ENCODE data around the gene KLK6. TPM values are rescaled to one million over a fixed set of nuclear protein-coding genes. Genes with fewer than 3 reads are reported as not detected.

The KLK6 gene
- total and polyA plus RNA-seq, 4 donors = 5.7 to 16.5 (median 12.5) TPM

GRCh38 chr19:50962245-50962644, 7.1 kb downstream of the KLK6 start:
- DNase-seq (ENCODE audit: low read depth in 4 of 6, low spot score in 6 of 6) = no peak
- WGBS (ENCODE audit: insufficient coverage) = 79% methylated on average over 1 of the region's 1 CpG
- Histone ChIP-seq H3K27ac (ENCODE audit: low read depth, low read length) (no peak overlapping the region), H3K36me3 (ENCODE audit: control insufficient read depth, insufficient read depth, low read length) (no peaks in the 10 kb centered on the region), H3K27me3 (ENCODE audit: control insufficient read depth, insufficient read depth, low read length) (no peaks in the 10 kb centered on the region), H3K4me3 (ENCODE audit: low read depth, low read length) (no peak overlapping the region), H3K4me1 (ENCODE audit: control insufficient read depth, insufficient read depth, low read length) (no peaks in the 10 kb centered on the region), H3K9me3 (ENCODE audit: control insufficient read depth, insufficient read depth, low read length) (no peaks in the 10 kb centered on the region)

DNA sequence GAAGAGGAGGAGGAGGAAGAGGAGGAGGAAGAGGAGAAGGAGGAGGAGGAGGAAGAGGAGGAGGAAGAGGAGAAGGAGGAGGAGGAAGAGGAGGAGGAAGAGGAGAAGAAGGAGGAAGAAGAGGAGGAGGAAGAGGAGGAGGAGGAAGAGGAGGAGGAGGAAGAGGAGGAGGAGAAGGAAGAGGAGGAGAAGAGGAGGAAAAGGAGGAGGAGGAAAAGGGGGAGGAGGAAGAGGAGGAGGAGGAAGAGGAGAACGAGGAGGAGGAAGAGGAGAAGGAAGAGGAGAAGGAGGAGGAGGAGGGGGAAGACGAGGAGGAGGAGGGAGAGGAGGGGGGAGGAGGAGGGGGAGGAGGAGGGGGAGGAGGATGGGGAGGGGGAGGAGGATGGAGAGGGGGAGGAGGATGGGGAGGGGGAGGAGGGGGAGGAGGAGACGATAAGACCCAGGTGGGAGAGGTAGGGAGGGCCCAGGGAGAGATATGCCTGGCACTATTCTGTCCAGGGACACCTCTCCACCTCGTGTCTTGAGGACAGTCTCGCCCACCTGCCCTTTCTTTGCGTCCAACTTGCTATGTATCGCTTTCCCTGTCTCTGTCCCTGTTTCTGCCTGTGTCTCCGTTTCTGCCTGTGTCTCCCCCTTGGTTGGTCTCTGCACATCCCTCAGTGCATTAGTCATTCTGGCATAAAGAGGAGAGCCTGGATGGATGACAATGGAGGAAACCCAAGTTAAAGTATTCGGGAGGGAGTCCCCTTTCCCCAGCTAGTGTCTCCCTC, 9.5 kb downstream of the KLK6 start:
- DNase-seq (ENCODE audit: low read depth in 4 of 6, low spot score in 6 of 6) = no peak
- no peak overlapping the region for H3K4me3 ChIP-seq (ENCODE audit: low read depth, low read length)
- 72% methylated on average over 4 of the region's 9 CpGs for WGBS (ENCODE audit: insufficient coverage)
- no peaks in the 10 kb centered on the region for H3K4me1 ChIP-seq (ENCODE audit: control insufficient read depth, insufficient read depth, low read length)
- H3K27me3 ChIP-seq (ENCODE audit: control insufficient read depth, insufficient read depth, low read length) = no peaks in the 10 kb centered on the region
- no peaks in the 10 kb centered on the region for H3K9me3 ChIP-seq (ENCODE audit: control insufficient read depth, insufficient read depth, low read length)
- no peak overlapping the region for H3K27ac ChIP-seq (ENCODE audit: low read depth, low read length)
- no peaks in the 10 kb centered on the region for H3K36me3 ChIP-seq (ENCODE audit: control insufficient read depth, insufficient read depth, low read length)

GRCh38 chr19:50957587-50957986, 11.8 kb downstream of the KLK6 start:
- Histone ChIP-seq H3K9me3 (ENCODE audit: control insufficient read depth, insufficient read depth, low read length) (no peaks in the 10 kb centered on the region), H3K4me3 (ENCODE audit: low read depth, low read length) (no peak overlapping the region), H3K27me3 (ENCODE audit: control insufficient read depth, insufficient read depth, low read length) (peaks cover 3% of the 10 kb centered on the region), H3K36me3 (ENCODE audit: control insufficient read depth, insufficient read depth, low read length) (no peaks in the 10 kb centered on the region), H3K27ac (ENCODE audit: low read depth, low read length) (no peak overlapping the region), H3K4me1 (ENCODE audit: control insufficient read depth, insufficient read depth, low read length) (no peaks in the 10 kb centered on the region)
- 79% methylated on average over 8 of the region's 8 CpGs for WGBS (ENCODE audit: insufficient coverage)
- no peak for DNase-seq (ENCODE audit: low read depth in 4 of 6, low spot score in 6 of 6)

DNA sequence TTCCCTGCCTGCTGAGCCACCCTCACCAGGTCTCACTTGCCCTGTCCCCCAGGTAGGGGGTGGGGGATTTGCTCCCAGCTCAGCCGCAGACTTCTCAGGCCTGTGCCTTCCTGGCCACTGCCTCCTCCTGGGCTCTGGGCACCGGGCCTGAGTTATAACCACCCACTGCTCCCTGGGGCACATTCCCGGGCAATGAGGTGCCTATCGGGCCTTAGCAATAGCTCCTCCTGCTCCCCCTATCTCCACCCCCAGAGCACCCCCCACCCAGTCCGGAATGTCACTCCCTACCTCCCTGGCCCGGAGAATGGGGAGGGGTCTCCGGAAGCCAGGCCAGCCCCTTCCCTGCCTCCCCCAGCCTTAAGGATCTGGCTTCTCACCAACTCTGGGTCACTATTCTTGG, 16.5 kb downstream of the KLK6 start, which contains the start of gene KLK5:
TSS of gene KLK5 (minus strand) at position 129 of the 400 bp plus-strand sequence. CDS start 381 bp downstream, outside the sequence.
- peaks cover 5% of the 10 kb centered on the region for H3K27me3 ChIP-seq (ENCODE audit: control insufficient read depth, insufficient read depth, low read length)
- WGBS (ENCODE audit: insufficient coverage) = 4% methylated on average over 6 of the region's 7 CpGs

DNA sequence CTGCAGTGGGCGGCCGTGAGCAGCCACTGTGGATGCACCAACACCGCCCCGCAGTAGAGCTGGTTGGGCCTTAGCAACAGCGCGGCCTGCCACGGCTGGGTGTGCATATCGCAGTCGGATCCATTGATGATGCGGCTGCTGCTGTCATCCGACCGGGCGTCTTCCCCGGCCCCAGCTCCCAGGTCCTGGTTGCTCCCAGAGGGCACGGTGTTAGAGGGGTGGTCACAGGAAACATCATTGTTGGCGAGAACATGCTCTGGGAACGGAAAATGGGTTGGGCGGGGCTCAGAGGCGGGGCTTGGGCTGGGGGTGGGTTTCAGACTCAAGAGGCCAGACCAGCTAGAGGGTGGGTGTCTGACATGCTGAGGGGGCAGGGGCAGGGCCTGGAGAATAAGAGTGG, 19.5 kb downstream of the KLK6 start:
- Histone ChIP-seq H3K27ac (ENCODE audit: low read depth, low read length) (no peak overlapping the region), H3K27me3 (ENCODE audit: control insufficient read depth, insufficient read depth, low read length) (peaks cover 5% of the 10 kb centered on the region), H3K4me3 (ENCODE audit: low read depth, low read length) (no peak overlapping the region), H3K36me3 (ENCODE audit: control insufficient read depth, insufficient read depth, low read length) (no peaks in the 10 kb centered on the region), H3K9me3 (ENCODE audit: control insufficient read depth, insufficient read depth, low read length) (no peaks in the 10 kb centered on the region), H3K4me1 (ENCODE audit: control insufficient read depth, insufficient read depth, low read length) (no peaks in the 10 kb centered on the region)
- no peak for DNase-seq (ENCODE audit: low read depth in 4 of 6, low spot score in 6 of 6)
- 35% methylated on average over 19 of the region's 19 CpGs for WGBS (ENCODE audit: insufficient coverage)

More for the DNA sequence above, 16.5 kb downstream of the KLK6 start, which contains the start of gene KLK5:
- Histone ChIP-seq H3K36me3 (ENCODE audit: control insufficient read depth, insufficient read depth, low read length) (no peaks in the 10 kb centered on the region), H3K27ac (ENCODE audit: low read depth, low read length) (no peak within 1 kb of the TSS), H3K9me3 (ENCODE audit: control insufficient read depth, insufficient read depth, low read length) (no peaks in the 10 kb centered on the region), H3K4me3 (ENCODE audit: low read depth, low read length) (no peak within 1 kb of the TSS), H3K4me1 (ENCODE audit: control insufficient read depth, insufficient read depth, low read length) (no peaks in the 10 kb centered on the region)
- no peak for DNase-seq (ENCODE audit: low read depth in 4 of 6, low spot score in 6 of 6)

- Histone ChIP-seq H3K4me3 (ENCODE audit: low read depth, low read length) (no peak overlapping the region), H3K4me1 (ENCODE audit: control insufficient read depth, insufficient read depth, low read length) (no peaks in the 10 kb centered on the region), H3K9me3 (ENCODE audit: control insufficient read depth, insufficient read depth, low read length) (no peaks in the 10 kb centered on the region), H3K36me3 (ENCODE audit: control insufficient read depth, insufficient read depth, low read length) (no peaks in the 10 kb centered on the region), H3K27ac (ENCODE audit: low read depth, low read length) (no peak overlapping the region), H3K27me3 (ENCODE audit: control insufficient read depth, insufficient read depth, low read length) (peaks cover 2% of the 10 kb centered on the region)
- 85% methylated on average over 4 of the region's 4 CpGs for WGBS (ENCODE audit: insufficient coverage)
- no peak for DNase-seq (ENCODE audit: low read depth in 4 of 6, low spot score in 6 of 6)
These were observed 22.3 kb downstream of the KLK6 start for GRCh38 chr19:50947123-50947522.

DNA sequence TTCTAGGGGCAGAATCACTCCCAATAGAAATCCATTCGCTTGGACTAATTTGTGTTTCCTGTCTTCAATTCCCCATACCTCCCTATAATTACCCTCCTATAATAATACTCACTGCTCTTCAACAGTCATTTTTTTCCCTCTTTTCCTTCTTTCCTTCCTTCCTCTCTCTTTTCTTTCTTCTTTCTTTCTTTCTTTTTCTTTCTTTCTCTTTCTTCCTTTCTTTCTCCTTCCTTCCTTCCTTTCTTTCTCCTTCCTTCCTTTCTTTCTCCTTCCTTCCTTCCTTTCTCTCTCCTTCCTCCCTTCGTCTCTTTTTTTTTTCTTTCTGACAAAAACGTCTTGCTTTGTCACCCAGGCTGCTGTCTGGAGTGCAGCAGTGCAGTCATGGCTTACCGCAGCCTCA, 24.6 kb downstream of the KLK6 start:
- 67% methylated on average over 4 of the region's 4 CpGs for WGBS (ENCODE audit: insufficient coverage)
- no peak for DNase-seq (ENCODE audit: low read depth in 4 of 6, low spot score in 6 of 6)
- no peaks in the 10 kb centered on the region for H3K36me3 ChIP-seq (ENCODE audit: control insufficient read depth, insufficient read depth, low read length)

GRCh38 chr19:50943074-50943828, 26.1 kb downstream of the KLK6 start:
- 88% methylated on average over 8 of the region's 10 CpGs for WGBS (ENCODE audit: insufficient coverage)
- no peak for DNase-seq (ENCODE audit: low read depth in 4 of 6, low spot score in 6 of 6)
- Histone ChIP-seq H3K27ac (ENCODE audit: low read depth, low read length) (no peak overlapping the region), H3K27me3 (ENCODE audit: control insufficient read depth, insufficient read depth, low read length) (peaks cover under 1% of the 10 kb centered on the region), H3K4me1 (ENCODE audit: control insufficient read depth, insufficient read depth, low read length) (no peaks in the 10 kb centered on the region), H3K4me3 (ENCODE audit: low read depth, low read length) (no peak overlapping the region), H3K9me3 (ENCODE audit: control insufficient read depth, insufficient read depth, low read length) (no peaks in the 10 kb centered on the region), H3K36me3 (ENCODE audit: control insufficient read depth, insufficient read depth, low read length) (no peaks in the 10 kb centered on the region)

More for the DNA sequence above, 24.6 kb downstream of the KLK6 start:
- Histone ChIP-seq H3K27me3 (ENCODE audit: control insufficient read depth, insufficient read depth, low read length) (peaks cover 2% of the 10 kb centered on the region), H3K27ac (ENCODE audit: low read depth, low read length) (no peak overlapping the region), H3K9me3 (ENCODE audit: control insufficient read depth, insufficient read depth, low read length) (no peaks in the 10 kb centered on the region), H3K4me1 (ENCODE audit: control insufficient read depth, insufficient read depth, low read length) (no peaks in the 10 kb centered on the region), H3K4me3 (ENCODE audit: low read depth, low read length) (no peak overlapping the region)

- no CpG with 5 or more reads among the region's 2 CpGs for WGBS (ENCODE audit: insufficient coverage)
- Histone ChIP-seq H3K36me3 (ENCODE audit: control insufficient read depth, insufficient read depth, low read length) (no peaks in the 10 kb centered on the region), H3K27me3 (ENCODE audit: control insufficient read depth, insufficient read depth, low read length) (no peaks in the 10 kb centered on the region), H3K4me3 (ENCODE audit: low read depth, low read length) (no peak overlapping the region), H3K9me3 (ENCODE audit: control insufficient read depth, insufficient read depth, low read length) (no peaks in the 10 kb centered on the region), H3K4me1 (ENCODE audit: control insufficient read depth, insufficient read depth, low read length) (no peaks in the 10 kb centered on the region), H3K27ac (ENCODE audit: low read depth, low read length) (no peak overlapping the region)
- DNase-seq (ENCODE audit: low read depth in 4 of 6, low spot score in 6 of 6) = no peak
These were observed 29.8 kb downstream of the KLK6 start for GRCh38 chr19:50939596-50939995.

All from spinal cord (tissue), 10 donors.